Measurements from ENCODE around the gene WDR7. TPM values are rescaled to one million over a fixed set of nuclear protein-coding genes. Genes with fewer than 3 reads are reported as not detected.

The WDR7 gene
- total and polyA plus RNA-seq, 12 donors = 3.1 to 32.6 (median 28.0) TPM

DNA sequence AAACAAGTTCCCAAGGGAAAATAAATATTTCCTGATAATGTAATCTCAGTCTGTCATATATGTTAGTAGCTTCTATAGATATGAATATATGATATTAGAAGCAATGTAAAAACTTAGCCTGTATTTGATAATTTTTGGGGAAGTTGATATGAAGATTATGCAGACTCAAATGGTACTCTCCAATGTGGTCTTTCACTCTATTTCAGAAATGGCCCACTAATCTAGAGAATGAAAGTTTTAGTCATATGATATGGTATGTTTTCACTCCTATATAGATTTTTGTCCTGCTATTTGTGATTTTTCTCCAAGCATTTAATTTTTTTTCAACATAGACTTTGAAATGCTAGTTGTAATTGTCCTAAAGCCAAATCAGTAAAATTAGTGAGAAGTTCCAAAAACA, 259.1 kb downstream of the WDR7 start:
- TF ChIP-seq, protein P1, sequence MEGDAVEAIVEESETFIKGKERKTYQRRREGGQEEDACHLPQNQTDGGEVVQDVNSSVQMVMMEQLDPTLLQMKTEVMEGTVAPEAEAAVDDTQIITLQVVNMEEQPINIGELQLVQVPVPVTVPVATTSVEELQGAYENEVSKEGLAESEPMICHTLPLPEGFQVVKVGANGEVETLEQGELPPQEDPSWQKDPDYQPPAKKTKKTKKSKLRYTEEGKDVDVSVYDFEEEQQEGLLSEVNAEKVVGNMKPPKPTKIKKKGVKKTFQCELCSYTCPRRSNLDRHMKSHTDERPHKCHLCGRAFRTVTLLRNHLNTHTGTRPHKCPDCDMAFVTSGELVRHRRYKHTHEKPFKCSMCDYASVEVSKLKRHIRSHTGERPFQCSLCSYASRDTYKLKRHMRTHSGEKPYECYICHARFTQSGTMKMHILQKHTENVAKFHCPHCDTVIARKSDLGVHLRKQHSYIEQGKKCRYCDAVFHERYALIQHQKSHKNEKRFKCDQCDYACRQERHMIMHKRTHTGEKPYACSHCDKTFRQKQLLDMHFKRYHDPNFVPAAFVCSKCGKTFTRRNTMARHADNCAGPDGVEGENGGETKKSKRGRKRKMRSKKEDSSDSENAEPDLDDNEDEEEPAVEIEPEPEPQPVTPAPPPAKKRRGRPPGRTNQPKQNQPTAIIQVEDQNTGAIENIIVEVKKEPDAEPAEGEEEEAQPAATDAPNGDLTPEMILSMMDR (IDR thresholded peaks at IDR 0.05) = no peak
- Histone ChIP-seq H3K4me1 (no peaks in the 10 kb centered on the region), H3K9me3 (no peaks in the 10 kb centered on the region), H3K27me3 (no peaks in the 10 kb centered on the region), H3K36me3 (no peaks in the 10 kb centered on the region), H3K27ac (no peak overlapping the region), H3K4me3 (no peak overlapping the region)
- DNase-seq (no peak), ATAC-seq (no peak)
- intact Hi-C loops (cut with DNase I) = no loop called here

DNA sequence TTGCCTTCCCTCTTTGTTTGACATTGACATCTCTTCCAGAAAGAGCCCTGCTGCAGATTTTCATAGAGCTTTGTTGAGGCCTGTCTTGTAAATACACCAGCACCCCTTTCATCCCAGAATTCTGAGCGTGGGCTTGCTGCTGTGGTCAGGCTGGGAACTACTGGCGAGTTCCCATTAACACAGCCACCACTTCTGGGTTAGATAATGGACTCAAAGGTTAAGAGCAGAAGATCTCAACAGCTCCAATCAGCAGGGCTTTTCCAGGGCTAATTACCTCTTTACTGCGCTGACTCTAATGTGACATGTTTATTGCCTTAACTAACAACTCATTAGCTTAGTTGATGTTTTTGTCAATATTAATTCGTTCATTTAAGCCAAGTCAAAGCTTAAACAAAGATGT, 259.8 kb downstream of the WDR7 start:
- intact Hi-C loops (cut with DNase I) = no loop called here
- ATAC-seq = no peak
- TF ChIP-seq, protein P1 (IDR thresholded peaks at IDR 0.05) = no peak

DNA sequence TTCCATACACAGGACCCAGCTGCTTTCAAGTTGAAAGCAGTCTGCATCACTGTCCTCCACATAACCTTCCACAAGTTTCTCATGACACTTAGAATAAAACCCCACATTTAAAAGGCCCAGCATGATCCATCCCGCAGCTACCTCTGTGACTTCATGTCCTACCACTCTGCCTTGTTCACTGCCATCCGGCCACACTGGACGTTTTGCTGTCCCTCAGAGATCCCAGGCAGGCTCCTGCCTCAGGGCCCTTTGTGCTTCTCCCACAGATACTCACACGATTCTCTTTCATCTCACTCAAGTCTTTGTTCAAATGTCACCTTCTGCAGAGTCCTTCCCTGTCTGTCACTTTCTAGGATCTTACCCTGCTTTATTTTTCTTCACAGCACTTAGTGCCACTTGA, 262.8 kb downstream of the WDR7 start:
- H3K36me3 ChIP-seq = no peaks in the 10 kb centered on the region
- TF ChIP-seq, protein P1 (IDR thresholded peaks at IDR 0.05) = no peak
- WGBS, 2 donors = 69 to 73% methylated on average over 4 of the region's 4 CpGs
- ATAC-seq (no peak), DNase-seq (no peak)
- intact Hi-C loops (cut with DNase I) = no loop called here
- no peak overlapping the region for H3K27ac ChIP-seq
- no peaks in the 10 kb centered on the region for H3K9me3 ChIP-seq
- H3K27me3 ChIP-seq = no peaks in the 10 kb centered on the region
- H3K4me1 ChIP-seq = peaks cover 0 to 3% (median under 1%) of the 10 kb centered on the region in 9 donors
- no peak overlapping the region for H3K4me3 ChIP-seq

More for the DNA sequence above, 259.8 kb downstream of the WDR7 start:
- H3K4me1 ChIP-seq = no peaks in the 10 kb centered on the region
- no peak overlapping the region for H3K4me3 ChIP-seq
- no peaks in the 10 kb centered on the region for H3K9me3 ChIP-seq
- no peaks in the 10 kb centered on the region for H3K27me3 ChIP-seq
- no peak overlapping the region for H3K27ac ChIP-seq
- WGBS, 2 donors = 74 to 77% methylated on average over 4 of the region's 4 CpGs
- no peak for DNase-seq
- no peaks in the 10 kb centered on the region for H3K36me3 ChIP-seq

DNA sequence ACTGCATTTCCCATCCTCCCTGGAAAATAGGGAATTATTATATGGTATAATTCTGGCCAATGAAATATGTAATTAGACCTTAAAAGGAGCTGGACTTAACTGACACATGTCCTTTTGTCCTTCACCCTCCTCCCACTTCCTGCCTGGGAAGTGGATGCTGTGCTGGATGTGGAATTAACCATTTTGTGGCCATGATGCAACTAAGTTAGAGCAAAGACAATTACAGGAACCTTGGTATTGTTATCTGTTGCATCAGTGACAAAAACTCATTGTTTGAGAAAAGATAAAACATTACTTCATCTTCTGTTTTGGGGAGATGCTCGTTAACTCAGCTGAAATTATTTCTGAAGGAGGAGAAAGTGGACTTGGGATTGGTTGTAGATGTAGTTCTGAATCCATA, 268.0 kb downstream of the WDR7 start:
- TF ChIP-seq, protein P1 (IDR thresholded peaks at IDR 0.05) = no peak

More for the DNA sequence above, 268.0 kb downstream of the WDR7 start:
- WGBS, 2 donors = 80 to 81% methylated on average over 1 of the region's 1 CpG
- no peaks in the 10 kb centered on the region for H3K36me3 ChIP-seq
- H3K4me1 ChIP-seq = peaks cover 0 to 15% (median 5%) of the 10 kb centered on the region in 9 donors
- no peaks in the 10 kb centered on the region for H3K27me3 ChIP-seq
- H3K27ac ChIP-seq = no peak overlapping the region
- no peak overlapping the region for H3K4me3 ChIP-seq
- no peak for ATAC-seq
- no peak for DNase-seq
- no peaks in the 10 kb centered on the region for H3K9me3 ChIP-seq
- intact Hi-C loops (cut with DNase I) = no loop called here
